Small intestine (tissue), 7 donors: Measurements from ENCODE around the gene RNF150. TPM values are rescaled to one million over a fixed set of nuclear protein-coding genes. Genes with fewer than 3 reads are reported as not detected.

Experiments
- DNase-seq, 2 donors: peaks; one replicate each; pipeline versions ENCODE4 v3.0.0 to v3.0.0-alpha.2; 2013
- FAIRE-seq: peaks from 2 replicates; lab custom pipeline; 2012; peaks lifted over from hg19 to GRCh38; lab: Jason Lieb, UNC
- H3K27ac ChIP-seq, 3 donors: one replicate each; pipeline ENCODE4 v1.5.1; 2013; ENCODE audit warnings: low read length in 2 of 3, mild to moderate bottlenecking in 2 of 3, control low read depth in 1 of 3, inconsistent platforms in 1 of 3, low read depth in 1 of 3, moderate library complexity in 1 of 3
- H3K27me3 ChIP-seq, 3 donors: one replicate each; pipeline ENCODE4 v1.6.1; 2013; ENCODE audit warnings: low read length in 3 of 3, inconsistent platforms in 1 of 3; ENCODE audit not compliant: control insufficient read depth in 3 of 3, insufficient read depth in 3 of 3
- H3K36me3 ChIP-seq, 3 donors: one replicate each; pipeline ENCODE4 v1.6.1; 2013; ENCODE audit warnings: low read length in 3 of 3, inconsistent platforms in 1 of 3, low read depth in 1 of 3, mild to moderate bottlenecking in 1 of 3, moderate library complexity in 1 of 3; ENCODE audit not compliant: control insufficient read depth in 3 of 3, insufficient read depth in 2 of 3
- H3K4me1 ChIP-seq, 3 donors: one replicate each; pipeline ENCODE4 v1.6.1; 2013; ENCODE audit warnings: low read length in 2 of 3, inconsistent platforms in 1 of 3, low read depth in 1 of 3, mild to moderate bottlenecking in 1 of 3, moderate library complexity in 1 of 3; ENCODE audit not compliant: control insufficient read depth in 3 of 3, insufficient read depth in 2 of 3
- H3K4me3 ChIP-seq, 3 donors: one replicate each; pipeline ENCODE4 v1.5.1; 2013; ENCODE audit warnings: low read length in 3 of 3, control low read depth in 1 of 3, inconsistent platforms in 1 of 3, low read depth in 1 of 3, mild to moderate bottlenecking in 1 of 3, moderate library complexity in 1 of 3
- H3K9me3 ChIP-seq, 2 donors: one replicate each; pipeline ENCODE4 v1.6.1; 2013; ENCODE audit warnings: low read depth in 1 of 2, low read length in 1 of 2; ENCODE audit not compliant: control insufficient read depth in 2 of 2, insufficient read depth in 1 of 2
- WGBS, 3 donors: extraction: QIAGEN DNeasy Blood & Tissue Kit; methylation state at CpG; one replicate each; pipeline ENCODE4 v1.1.7; 2013; 5-methylcytosine and 5-hydroxymethylcytosine counted together
- polyA plus RNA-seq, 4 donors: library from polyadenylated mRNA; stranded (reverse) in 3 of 4; unstranded in 1 of 4; fragments of 200-250 nt in 3 of 4; fragments of 120-200 nt in 1 of 4; gene quantifications; one replicate each; pipeline versions ENCODE4 v1.2.1 to v1.2.3, GENCODE V29; 2013
- donor health status: healthy with polysubstance abuse.
- donor health status: control.
- donor health status: control.
- donor health status: Bipolar disorder and iron deficiency.
- donor health status: healthy.

RNF150 gene
- polyA plus RNA-seq, 4 donors, result 0.27 to 2.3 (median 1.1) TPM; not detected in 1

DNA sequence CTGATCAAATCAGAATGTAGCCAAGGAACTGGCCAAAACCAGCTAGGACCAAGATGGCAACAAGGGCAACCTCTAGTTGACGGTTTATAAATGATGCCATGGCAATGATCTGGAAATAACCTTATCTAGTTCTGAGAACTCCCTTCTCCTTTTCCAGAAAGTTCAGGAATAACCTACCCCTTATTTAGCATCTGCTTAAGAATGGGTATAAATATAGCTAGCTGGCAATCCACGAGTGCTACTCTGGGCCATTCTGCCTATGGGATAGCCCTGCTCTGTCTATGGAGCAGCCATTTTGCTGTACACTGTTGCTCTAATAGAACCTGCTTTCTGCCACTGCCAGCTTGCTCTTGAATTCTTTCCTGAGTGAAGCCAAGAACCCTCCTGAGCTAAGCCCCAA is 192.7 kb downstream of the RNF150 start:
- 70 to 78% (median 77%) methylated on average over 2 of the region's 2 CpGs for WGBS, 3 donors
- H3K27ac ChIP-seq, result no peak overlapping the region
- no peaks in the 10 kb centered on the region for H3K4me1 ChIP-seq
- no peak for FAIRE-seq
- DNase-seq, result no peak
- H3K27me3 ChIP-seq, result no peaks in the 10 kb centered on the region
- no peak overlapping the region for H3K4me3 ChIP-seq
- H3K9me3 ChIP-seq, result no peaks in the 10 kb centered on the region
- H3K36me3 ChIP-seq, result no peaks in the 10 kb centered on the region

DNA sequence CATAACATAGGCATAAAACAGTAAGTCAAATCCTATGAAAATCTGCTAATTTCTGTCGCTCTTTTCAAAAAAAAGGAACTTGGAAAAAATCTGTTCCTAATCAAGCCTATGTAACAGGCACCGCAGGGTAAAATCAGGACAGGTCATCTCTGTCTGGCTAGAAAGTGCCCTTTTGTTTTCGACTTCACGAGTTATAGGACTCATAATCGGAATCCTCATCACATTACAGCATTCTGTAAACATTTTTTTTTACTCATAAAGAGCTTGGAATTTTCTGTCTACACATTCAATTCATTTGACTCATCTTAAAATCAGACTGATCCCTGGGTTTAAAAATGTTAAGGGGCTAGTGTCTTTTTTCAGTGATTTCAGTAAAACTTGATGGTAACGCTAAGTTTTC is 195.4 kb downstream of the RNF150 start:
- peaks cover 0 to 4% (median 0%) of the 10 kb centered on the region in 3 donors for H3K4me1 ChIP-seq
- FAIRE-seq, result no peak
- 75 to 86% (median 85%) methylated on average over 6 of the region's 6 CpGs for WGBS, 3 donors
- H3K36me3 ChIP-seq, result no peaks in the 10 kb centered on the region
- H3K27me3 ChIP-seq, result no peaks in the 10 kb centered on the region
- no peak for DNase-seq
- H3K9me3 ChIP-seq, result no peaks in the 10 kb centered on the region
- no peak overlapping the region for H3K27ac ChIP-seq
- H3K4me3 ChIP-seq, result no peak overlapping the region

DNA sequence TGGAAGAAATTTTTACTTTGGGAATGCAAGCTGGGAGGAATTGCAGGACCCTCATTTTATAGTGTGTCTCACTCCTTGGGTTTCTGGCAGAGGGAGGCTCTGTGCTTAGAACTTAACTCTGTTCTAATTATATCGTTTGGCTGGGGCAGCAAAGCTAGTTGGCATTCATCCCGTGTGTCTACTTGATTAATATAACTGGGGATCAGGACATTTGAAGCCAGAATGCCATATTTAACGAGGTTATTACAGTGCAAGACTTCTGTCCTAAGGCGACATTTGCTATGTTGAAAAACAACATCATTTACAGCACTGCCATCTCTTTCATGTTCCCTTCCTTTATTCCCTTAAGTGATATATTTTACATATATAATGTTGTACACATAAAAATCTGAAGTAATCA is 198.0 kb downstream of the RNF150 start:
- no peak for FAIRE-seq

DNA sequence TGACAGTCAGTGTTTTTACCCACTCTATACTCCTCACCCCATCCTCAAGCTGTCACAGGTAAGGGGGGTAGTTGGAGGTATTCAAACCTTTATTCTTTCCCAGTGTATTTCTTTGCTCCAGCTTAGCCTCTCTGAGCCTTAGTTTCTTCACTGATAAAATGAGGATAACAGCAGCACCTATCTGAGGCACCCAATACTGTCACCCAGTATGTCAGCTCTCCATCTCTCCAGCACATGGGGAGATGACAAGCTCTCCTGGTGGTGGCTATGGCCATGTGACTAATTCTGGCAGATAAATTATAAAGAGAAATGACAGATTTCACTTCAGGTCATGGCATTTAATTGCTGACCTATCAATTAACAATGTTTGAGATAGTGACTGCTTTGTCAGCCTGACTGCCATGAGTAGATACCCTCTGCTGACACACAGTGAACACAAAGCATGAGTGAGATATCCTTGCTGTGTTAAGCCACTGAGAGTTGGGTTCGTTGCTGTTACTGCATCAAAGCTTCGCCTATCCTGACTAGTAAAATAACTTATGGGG is 200.7 kb downstream of the RNF150 start:
- Histone ChIP-seq H3K4me3 (no peak overlapping the region), H3K4me1 (peaks cover 0 to 4% (median 0%) of the 10 kb centered on the region in 3 donors), H3K27me3 (no peaks in the 10 kb centered on the region), H3K36me3 (no peaks in the 10 kb centered on the region), H3K27ac (no peak overlapping the region), H3K9me3 (no peaks in the 10 kb centered on the region)
- DNase-seq (no peak), FAIRE-seq (no peak)
- 73 to 85% (median 83%) methylated on average over 2 of the region's 2 CpGs for WGBS, 3 donors

More for the DNA sequence above, 198.0 kb downstream of the RNF150 start:
- Histone ChIP-seq H3K27ac (no peak overlapping the region), H3K27me3 (no peaks in the 10 kb centered on the region), H3K36me3 (no peaks in the 10 kb centered on the region), H3K4me3 (no peak overlapping the region), H3K4me1 (peaks cover 0 to 4% (median 0%) of the 10 kb centered on the region in 3 donors), H3K9me3 (no peaks in the 10 kb centered on the region)
- WGBS, 3 donors, result 46 to 54% (median 48%) methylated on average over 4 of the region's 4 CpGs
- DNase-seq, result no peak

DNA sequence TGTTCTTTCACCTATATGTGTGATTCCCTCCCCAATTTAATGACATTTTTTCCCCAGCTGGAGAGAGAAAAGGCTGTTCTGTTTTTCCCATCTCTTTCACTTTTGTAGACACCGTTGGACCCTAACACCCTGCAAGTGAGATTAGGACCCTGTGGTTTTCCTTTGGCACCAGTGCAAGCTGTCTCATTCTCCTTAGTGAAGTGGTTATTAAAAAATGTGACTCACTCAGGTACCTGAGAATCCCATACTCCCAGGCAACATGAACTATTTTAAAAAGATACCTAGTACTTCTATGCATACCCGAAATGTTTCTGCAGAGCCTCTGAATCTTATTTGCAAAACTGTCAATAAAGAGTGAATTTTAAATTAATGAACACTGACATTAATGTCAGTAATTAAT is 201.4 kb downstream of the RNF150 start:
- no peaks in the 10 kb centered on the region for H3K36me3 ChIP-seq
- peaks cover 0 to 4% (median 0%) of the 10 kb centered on the region in 3 donors for H3K4me1 ChIP-seq
- DNase-seq (no peak), FAIRE-seq (no peak)
- H3K4me3 ChIP-seq, result no peak overlapping the region
- no peaks in the 10 kb centered on the region for H3K27me3 ChIP-seq
- WGBS, 3 donors, result 50 to 57% (median 51%) methylated on average over 2 of the region's 2 CpGs
- H3K9me3 ChIP-seq, result no peaks in the 10 kb centered on the region
- H3K27ac ChIP-seq, result no peak overlapping the region

DNA sequence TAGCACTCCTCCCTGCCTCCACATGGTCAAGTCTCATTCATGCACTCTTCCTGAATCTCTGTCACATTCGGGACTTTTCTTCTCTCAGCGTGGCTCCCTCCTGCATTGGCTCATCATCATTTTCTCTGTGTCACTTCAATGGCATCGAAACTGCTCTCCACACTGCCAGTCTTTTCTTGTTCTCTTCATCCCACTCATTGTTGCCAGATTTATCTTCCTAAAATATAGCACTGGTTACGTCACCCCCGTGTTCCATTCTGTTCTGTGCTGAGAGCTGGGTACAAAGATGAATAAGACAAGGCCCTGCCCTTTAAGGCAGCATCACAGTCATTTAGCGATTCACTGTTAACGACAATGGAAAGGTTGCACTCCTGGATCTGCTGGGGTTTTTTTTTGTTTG is 202.7 kb downstream of the RNF150 start:
- no peaks in the 10 kb centered on the region for H3K9me3 ChIP-seq
- FAIRE-seq (no peak), DNase-seq (no peak)
- H3K4me1 ChIP-seq, result peaks cover 0 to 4% (median 0%) of the 10 kb centered on the region in 3 donors
- no peak overlapping the region for H3K4me3 ChIP-seq
- H3K36me3 ChIP-seq, result no peaks in the 10 kb centered on the region
- H3K27me3 ChIP-seq, result no peaks in the 10 kb centered on the region
- WGBS, 3 donors, result 81 to 83% (median 82%) methylated on average over 7 of the region's 7 CpGs
- no peak overlapping the region for H3K27ac ChIP-seq

DNA sequence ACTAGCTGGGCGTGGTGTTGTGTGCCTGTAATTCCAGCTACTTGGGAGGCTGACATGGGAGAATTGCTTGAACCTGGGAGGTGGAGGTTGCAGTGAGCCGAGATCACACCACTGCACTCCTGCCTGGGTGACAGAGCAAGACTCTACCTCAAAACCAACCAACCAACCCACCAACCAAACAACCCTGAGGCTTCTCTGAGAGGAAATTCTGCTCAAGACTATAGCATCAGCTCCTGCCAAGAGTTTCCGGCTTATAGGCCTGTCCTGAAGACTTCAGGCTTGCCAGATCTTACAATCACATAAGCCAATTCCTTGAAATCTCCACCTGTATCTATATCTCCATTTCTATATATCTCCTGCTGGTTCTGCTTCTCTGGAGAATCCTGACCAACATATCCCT is 203.3 kb downstream of the RNF150 start:
- FAIRE-seq, result no peak
- no peak for DNase-seq
- 85 to 93% (median 88%) methylated on average over 3 of the region's 3 CpGs for WGBS, 3 donors
- H3K4me3 ChIP-seq, result no peak overlapping the region
- no peak overlapping the region for H3K27ac ChIP-seq
- H3K36me3 ChIP-seq, result no peaks in the 10 kb centered on the region
- no peaks in the 10 kb centered on the region for H3K9me3 ChIP-seq
- H3K27me3 ChIP-seq, result no peaks in the 10 kb centered on the region
- peaks cover 0 to under 1% (median 0%) of the 10 kb centered on the region in 3 donors for H3K4me1 ChIP-seq

DNA sequence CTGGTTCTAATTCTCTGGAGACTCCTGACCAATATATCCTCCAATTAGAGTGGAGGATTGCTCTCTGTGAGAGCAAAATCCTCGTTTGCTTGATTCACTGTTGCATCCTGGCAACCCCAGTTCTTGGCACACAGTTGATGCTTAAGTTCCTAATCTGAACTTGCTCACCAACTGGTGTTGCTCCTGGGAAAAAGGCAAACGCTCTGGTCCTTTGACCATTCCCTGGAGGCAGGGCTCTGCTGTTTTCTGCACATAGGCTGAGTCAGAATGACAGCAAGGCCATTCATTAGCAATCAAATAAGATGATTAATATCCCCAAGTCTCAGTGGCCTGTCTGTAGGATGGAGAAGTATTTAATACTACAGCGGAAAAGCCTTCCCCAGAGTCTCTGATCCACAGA is 204.4 kb downstream of the RNF150 start:
- no peak for FAIRE-seq
- H3K9me3 ChIP-seq, result no peaks in the 10 kb centered on the region
- H3K4me3 ChIP-seq, result no peak overlapping the region
- DNase-seq, result no peak
- H3K36me3 ChIP-seq, result no peaks in the 10 kb centered on the region
- no peaks in the 10 kb centered on the region for H3K4me1 ChIP-seq
- H3K27me3 ChIP-seq, result no peaks in the 10 kb centered on the region
- no peak overlapping the region for H3K27ac ChIP-seq
- WGBS, 3 donors, result 37 to 44% (median 37%) methylated on average over 3 of the region's 3 CpGs

DNA sequence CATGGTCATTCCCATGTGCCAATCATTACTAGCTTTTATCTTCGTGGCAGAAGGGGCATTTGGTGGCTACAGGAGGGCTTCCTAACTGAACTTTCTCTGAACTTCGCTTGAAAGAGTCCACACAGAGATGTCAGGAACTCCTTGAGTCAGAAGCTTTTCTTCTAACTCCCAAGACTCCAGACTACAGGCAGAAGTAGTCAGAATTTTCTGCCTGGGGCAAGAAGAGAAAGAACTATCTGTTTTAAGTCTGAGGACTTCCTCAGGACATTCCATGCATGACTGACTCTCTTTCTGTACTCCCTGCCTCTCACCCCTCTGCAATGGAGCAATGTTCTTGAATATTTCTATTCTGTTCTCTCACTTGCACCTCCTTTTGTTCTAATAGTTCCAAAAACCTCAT is 206.6 kb downstream of the RNF150 start:
- Histone ChIP-seq H3K9me3 (no peaks in the 10 kb centered on the region), H3K4me1 (no peaks in the 10 kb centered on the region), H3K27ac (no peak overlapping the region), H3K36me3 (no peaks in the 10 kb centered on the region), H3K27me3 (no peaks in the 10 kb centered on the region), H3K4me3 (no peak overlapping the region)
- no peak for FAIRE-seq
- DNase-seq, result no peak
- 44 to 62% (median 46%) methylated on average over 2 of the region's 2 CpGs for WGBS, 3 donors
